Measurements from ENCODE around the gene ARL15.

ARL15 gene

GRCh38 chr5:54217826-54218503, 92.4 kb downstream of the ARL15 start:
- no peak overlapping the region for H3K4me3 ChIP-seq (ENCODE audit: low read depth, low read length)

GRCh38 chr5:54215233-54215736, 95.1 kb downstream of the ARL15 start:
- no peak overlapping the region for H3K4me3 ChIP-seq (ENCODE audit: low read depth, low read length)
- no peak for TF ChIP-seq CTCF (IDR thresholded peaks at IDR 0.05; ENCODE audit: low read depth, low read length, missing control alignments)
- in situ Hi-C loops (cut with HindIII; ENCODE audit: low sequenced_read_pairs) = no loop called here
- no peak for DNase-seq (ENCODE audit: low read depth)

More at GRCh38 chr5:54217826-54218503, 92.4 kb downstream of the ARL15 start:
- DNase-seq (ENCODE audit: low read depth) = peak; percentile 74
- in situ Hi-C loops (cut with HindIII; ENCODE audit: low sequenced_read_pairs) = no loop called here
- peak; percentile 76 for TF ChIP-seq CTCF (IDR thresholded peaks at IDR 0.05; ENCODE audit: low read depth, low read length, missing control alignments)

- in situ Hi-C loops (cut with HindIII; ENCODE audit: low sequenced_read_pairs) = no loop called here
- H3K4me3 ChIP-seq (ENCODE audit: low read depth, low read length) = no peak overlapping the region
- no peak for TF ChIP-seq CTCF (IDR thresholded peaks at IDR 0.05; ENCODE audit: low read depth, low read length, missing control alignments)
Measured at GRCh38 chr5:54214722-54215121, 95.7 kb downstream of the ARL15 start.

GRCh38 chr5:54212331-54212730, 98.0 kb downstream of the ARL15 start:
- no peak for DNase-seq (ENCODE audit: low read depth)
- in situ Hi-C loops (cut with HindIII; ENCODE audit: low sequenced_read_pairs) = no loop called here
- H3K4me3 ChIP-seq (ENCODE audit: low read depth, low read length) = no peak overlapping the region
- no peak for TF ChIP-seq CTCF (IDR thresholded peaks at IDR 0.05; ENCODE audit: low read depth, low read length, missing control alignments)

More at GRCh38 chr5:54214722-54215121, 95.7 kb downstream of the ARL15 start:
- no peak for DNase-seq (ENCODE audit: low read depth)

- DNase-seq (ENCODE audit: low read depth) = no peak
- in situ Hi-C loops (cut with HindIII; ENCODE audit: low sequenced_read_pairs) = no loop called here
- TF ChIP-seq CTCF (IDR thresholded peaks at IDR 0.05; ENCODE audit: low read depth, low read length, missing control alignments) = no peak
- no peak overlapping the region for H3K4me3 ChIP-seq (ENCODE audit: low read depth, low read length)
Measured at GRCh38 chr5:54211912-54212311, 98.5 kb downstream of the ARL15 start.

GRCh38 chr5:54207566-54207965, 102.8 kb downstream of the ARL15 start:
- TF ChIP-seq CTCF (IDR thresholded peaks at IDR 0.05; ENCODE audit: low read depth, low read length, missing control alignments) = no peak
- in situ Hi-C loops (cut with HindIII; ENCODE audit: low sequenced_read_pairs) = no loop called here
- no peak for DNase-seq (ENCODE audit: low read depth)
- no peak overlapping the region for H3K4me3 ChIP-seq (ENCODE audit: low read depth, low read length)

All from astrocyte of the cerebellum (primary cell).